Kidney (tissue), 14 donors: ENCODE data around the gene RNF175. TPM values are rescaled to one million over a fixed set of nuclear protein-coding genes. Genes with fewer than 3 reads are reported as not detected.

Source experiments
- DNase-seq, 5 donors: peaks; one replicate each; pipeline ENCODE4 v3.0.0-alpha.2; 2013 to 2020
- FAIRE-seq: peaks from 2 replicates; lab custom pipeline; 2012; peaks lifted over from hg19 to GRCh38; lab: Jason Lieb, UNC
- H3K27ac ChIP-seq, 2 donors: one replicate each; pipeline ENCODE4 v1.7.0; 2013; ENCODE audit warnings: low read depth in 2 of 2, low read length in 2 of 2, inconsistent platforms in 1 of 2
- H3K27me3 ChIP-seq: one replicate; pipeline ENCODE4 v1.7.1; 2013; ENCODE audit warnings: low read length, inconsistent platforms; ENCODE audit not compliant: control insufficient read depth, insufficient read depth
- H3K36me3 ChIP-seq, 3 donors: one replicate each; pipeline versions ENCODE4 v1.7.0 to v1.7.1; 2013; ENCODE audit warnings: low read length in 3 of 3, control low read depth in 1 of 3, inconsistent platforms in 1 of 3; ENCODE audit not compliant: insufficient read depth in 3 of 3, control insufficient read depth in 2 of 3
- H3K4me1 ChIP-seq, 3 donors: one replicate each; pipeline versions ENCODE4 v1.7.0 to v1.7.1; 2013; ENCODE audit warnings: low read length in 3 of 3, inconsistent platforms in 1 of 3, low read depth in 1 of 3; ENCODE audit not compliant: control insufficient read depth in 2 of 3, insufficient read depth in 2 of 3
- H3K4me3 ChIP-seq, 3 donors: one replicate each; pipeline versions ENCODE4 v1.7.0 to v1.8.1; 2013; ENCODE audit warnings: low read length in 3 of 3, control low read depth in 1 of 3, inconsistent platforms in 1 of 3
- H3K9ac ChIP-seq, 3 donors: one replicate each; pipeline versions ENCODE4 v1.7.0 to v1.7.1; 2013; ENCODE audit warnings: low read length in 3 of 3, control low read depth in 1 of 3, inconsistent platforms in 1 of 3
- H3K9me3 ChIP-seq, 3 donors: one replicate each; pipeline versions ENCODE4 v1.7.0 to v1.7.1; 2013; ENCODE audit warnings: low read length in 3 of 3, control low read depth in 1 of 3, inconsistent platforms in 1 of 3; ENCODE audit not compliant: control insufficient read depth in 2 of 3, insufficient read depth in 1 of 3
- intact Hi-C: fragments of 100-400 bp; cut with DNase I; formaldehyde crosslinking; loops from one replicate; pipeline ENCODE4 v1.11.1; 2022
- polyA plus RNA-seq: library from polyadenylated mRNA; stranded (reverse); fragments of 350-450 nt; fragmentation: Illumina TruSeq; extraction: RNeasy Lipid Tissue Mini Kit (QIAGEN cat#74804); gene quantifications from one replicate; pipeline ENCODE4 v1.2.3, GENCODE V29; 2014; ENCODE audit warnings: low read depth, low replicate concordance; ENCODE audit not compliant: insufficient read depth
- total RNA-seq: library from RNA; stranded (reverse); fragmentation: NEBNext Ultra II Directional; extraction: Animal tissue kit (Norgen Biotek cat#: 25700); gene quantifications from one replicate; pipeline ENCODE4 v1.2.1, GENCODE V29; 2021
- TF ChIP-seq, protein P1 (sequence below): IDR thresholded peaks from 3 replicates; pipeline ENCODE4 v1.5.1; 2012; ENCODE audit warnings: mild to moderate bottlenecking, moderate library complexity, borderline replicate concordance; ENCODE audit not compliant: insufficient read depth; ENCODE audit errors: extremely low read depth
- donor health status: control.
- donor health status: control.
- donor health status: control.
- donor health status: control.
- donor health status: control.
- donor health status: DM: yes; HTN: yes; CAD: no.
- donor health status: Normal renal cell carcinoma (clear cell type).

RNF175 gene
- total and polyA plus RNA-seq, 2 donors from 2014 or later = 0.25 TPM; not detected in 1

DNA sequence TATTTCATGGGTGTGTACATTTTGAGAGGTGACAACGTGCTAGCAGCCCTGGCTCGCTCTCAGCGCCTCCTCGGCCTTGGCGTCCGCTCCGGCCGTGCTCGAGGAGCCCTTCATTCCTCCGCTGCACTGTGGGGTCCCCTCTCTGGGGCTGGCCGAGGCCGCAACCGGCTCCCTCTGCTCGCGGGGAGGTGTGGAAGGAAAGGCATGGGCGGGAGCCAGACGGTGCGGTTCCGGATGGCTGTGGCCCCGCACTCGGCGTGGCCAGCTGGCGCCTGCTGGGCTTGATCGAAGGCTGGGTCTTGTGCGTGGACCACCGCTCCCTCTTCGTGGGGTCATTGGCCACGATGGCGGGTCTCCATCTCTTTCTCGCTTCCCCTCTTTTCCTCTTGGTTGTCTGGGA is 46.2 kb upstream of the RNF175 start:
- DNase-seq (peak in 1 of 5 donors; percentile 62), FAIRE-seq (no peak)
- Histone ChIP-seq H3K36me3 (no peaks in the 10 kb centered on the region), H3K4me3 (no peak overlapping the region), H3K27me3 (no peaks in the 10 kb centered on the region), H3K4me1 (no peaks in the 10 kb centered on the region), H3K27ac (no peak overlapping the region), H3K9ac (no peak overlapping the region), H3K9me3 (no peaks in the 10 kb centered on the region)
- TF ChIP-seq, protein P1, sequence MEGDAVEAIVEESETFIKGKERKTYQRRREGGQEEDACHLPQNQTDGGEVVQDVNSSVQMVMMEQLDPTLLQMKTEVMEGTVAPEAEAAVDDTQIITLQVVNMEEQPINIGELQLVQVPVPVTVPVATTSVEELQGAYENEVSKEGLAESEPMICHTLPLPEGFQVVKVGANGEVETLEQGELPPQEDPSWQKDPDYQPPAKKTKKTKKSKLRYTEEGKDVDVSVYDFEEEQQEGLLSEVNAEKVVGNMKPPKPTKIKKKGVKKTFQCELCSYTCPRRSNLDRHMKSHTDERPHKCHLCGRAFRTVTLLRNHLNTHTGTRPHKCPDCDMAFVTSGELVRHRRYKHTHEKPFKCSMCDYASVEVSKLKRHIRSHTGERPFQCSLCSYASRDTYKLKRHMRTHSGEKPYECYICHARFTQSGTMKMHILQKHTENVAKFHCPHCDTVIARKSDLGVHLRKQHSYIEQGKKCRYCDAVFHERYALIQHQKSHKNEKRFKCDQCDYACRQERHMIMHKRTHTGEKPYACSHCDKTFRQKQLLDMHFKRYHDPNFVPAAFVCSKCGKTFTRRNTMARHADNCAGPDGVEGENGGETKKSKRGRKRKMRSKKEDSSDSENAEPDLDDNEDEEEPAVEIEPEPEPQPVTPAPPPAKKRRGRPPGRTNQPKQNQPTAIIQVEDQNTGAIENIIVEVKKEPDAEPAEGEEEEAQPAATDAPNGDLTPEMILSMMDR = no peak
- intact Hi-C loops = no loop called here

DNA sequence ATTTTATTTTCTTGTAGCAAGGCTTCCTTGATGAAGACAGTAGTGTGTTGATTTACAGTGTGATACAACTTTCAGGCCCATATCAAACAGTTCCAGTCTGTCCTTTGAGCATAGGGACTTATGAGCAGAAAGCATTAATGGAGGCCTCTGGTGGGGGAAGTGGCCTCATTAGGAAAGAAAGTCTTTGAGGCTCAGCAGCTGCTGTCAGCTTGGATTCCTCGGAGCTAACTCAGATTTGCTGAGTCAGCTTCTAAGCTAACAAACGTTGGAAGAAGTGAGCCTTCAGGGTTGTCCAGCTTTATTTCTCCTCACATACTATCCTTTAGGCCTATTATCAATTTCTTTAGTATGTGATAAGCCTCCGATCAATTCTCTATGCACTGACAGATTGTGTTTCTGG is 44.9 kb upstream of the RNF175 start:
- H3K9me3 ChIP-seq = no peaks in the 10 kb centered on the region
- no peaks in the 10 kb centered on the region for H3K36me3 ChIP-seq
- H3K4me3 ChIP-seq = no peak overlapping the region
- DNase-seq (peak in 3 of 5 donors; percentile 30 to 89 (median 73)), FAIRE-seq (no peak)
- no peak overlapping the region for H3K9ac ChIP-seq
- no peaks in the 10 kb centered on the region for H3K27me3 ChIP-seq
- intact Hi-C loops = no loop called here
- H3K27ac ChIP-seq = no peak overlapping the region
- TF ChIP-seq, protein P1 = no peak
- H3K4me1 ChIP-seq = no peaks in the 10 kb centered on the region

DNA sequence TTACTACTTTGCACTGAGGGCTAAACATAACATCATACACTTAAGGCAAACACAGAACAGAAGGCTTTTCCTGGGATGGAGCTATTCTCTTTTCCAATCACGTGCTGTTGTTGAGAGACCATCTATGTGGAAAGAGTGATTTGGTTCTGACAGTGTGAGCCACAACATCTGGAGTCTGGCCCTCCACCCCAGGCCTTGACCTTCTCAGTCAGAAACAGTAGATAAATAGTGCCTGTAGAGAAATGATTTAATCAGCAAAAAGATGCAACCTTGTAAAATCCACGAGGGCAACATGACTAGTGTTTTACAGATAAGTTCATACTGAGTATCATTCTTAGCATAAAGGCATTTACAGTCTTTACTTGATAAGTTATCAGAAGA is 39.9 kb upstream of the RNF175 start:
- H3K27ac ChIP-seq = no peak overlapping the region
- intact Hi-C loops = no loop called here
- TF ChIP-seq, protein P1 = no peak

More for the DNA sequence above, 39.9 kb upstream of the RNF175 start:
- Histone ChIP-seq H3K4me3 (no peak overlapping the region), H3K27me3 (no peaks in the 10 kb centered on the region), H3K4me1 (no peaks in the 10 kb centered on the region), H3K36me3 (no peaks in the 10 kb centered on the region), H3K9ac (no peak overlapping the region), H3K9me3 (no peaks in the 10 kb centered on the region)
- FAIRE-seq (no peak), DNase-seq (no peak)
